H9 (cell line): ENCODE results near the gene CYP17A1. TPM values are rescaled to one million over a fixed set of nuclear protein-coding genes. Genes with fewer than 3 reads are reported as not detected.

Experiments used
- DNase-seq: peaks from one replicate; pipeline ENCODE4 v3.0.0-alpha.2; 2017
- H2AFZ ChIP-seq: one replicate; pipeline ENCODE4 v1.6.1; 2013; ENCODE audit warnings: mild to moderate bottlenecking, low read length, control low read depth, moderate library complexity
- H2AK5ac ChIP-seq: 2 replicates; pipeline ENCODE4 v1.6.1; 2013; ENCODE audit warnings: low read length, control low read depth, mixed read lengths; ENCODE audit not compliant: insufficient read length
- H2BK120ac ChIP-seq: one replicate; pipeline ENCODE4 v1.6.1; 2013; ENCODE audit warnings: low read depth, mild to moderate bottlenecking, low read length, control low read depth, inconsistent platforms; ENCODE audit not compliant: poor library complexity, severe bottlenecking
- H2BK12ac ChIP-seq: 2 replicates; pipeline ENCODE4 v1.6.1; 2013; ENCODE audit warnings: low read length, control low read depth, mixed read lengths, low read depth; ENCODE audit not compliant: insufficient read length
- H2BK15ac ChIP-seq: 2 replicates; pipeline ENCODE4 v1.6.1; 2013; ENCODE audit warnings: low read depth, low read length, control low read depth
- H2BK20ac ChIP-seq: one replicate; pipeline ENCODE4 v1.6.1; 2013; ENCODE audit warnings: low read depth, mild to moderate bottlenecking, low read length, control low read depth, inconsistent platforms; ENCODE audit not compliant: poor library complexity, severe bottlenecking
- H2BK5ac ChIP-seq: 2 replicates; pipeline ENCODE4 v1.6.1; 2013; ENCODE audit warnings: low read length, control low read depth, mixed read lengths; ENCODE audit not compliant: insufficient read length
- H3K14ac ChIP-seq: 2 replicates; pipeline ENCODE4 v1.6.1; 2013; ENCODE audit warnings: low read length, control low read depth; ENCODE audit not compliant: insufficient read depth
- H3K18ac ChIP-seq: 2 replicates; pipeline ENCODE4 v1.6.1; 2013; ENCODE audit warnings: low read depth, mild to moderate bottlenecking, mixed read lengths, low read length, control low read depth; ENCODE audit not compliant: insufficient read length
- H3K23ac ChIP-seq: 2 replicates; pipeline ENCODE4 v1.6.1; 2013; ENCODE audit warnings: low read length, control low read depth, mixed read lengths, low read depth; ENCODE audit not compliant: insufficient read length
- H3K23me2 ChIP-seq: 2 replicates; pipeline ENCODE4 v1.6.1; 2013; ENCODE audit warnings: low read depth, mild to moderate bottlenecking, mixed read lengths, low read length, control low read depth; ENCODE audit not compliant: insufficient read length, poor library complexity, severe bottlenecking
- H3K27ac ChIP-seq: 2 replicates; pipeline ENCODE4 v1.5.1; 2013; ENCODE audit warnings: low read length, control low read depth, mixed read lengths, low read depth; ENCODE audit not compliant: insufficient read length
- H3K27me3 ChIP-seq: 2 replicates; pipeline ENCODE4 v1.6.1; 2013; ENCODE audit warnings: low read length, control low read depth, inconsistent platforms; ENCODE audit not compliant: insufficient read depth
- H3K4ac ChIP-seq: 2 replicates; pipeline ENCODE4 v1.6.1; 2013; ENCODE audit warnings: low read depth, mild to moderate bottlenecking, control low read depth, inconsistent platforms, low read length, moderate library complexity
- H3K4me1 ChIP-seq: 2 replicates; pipeline ENCODE4 v1.6.1; 2013; ENCODE audit warnings: low read length, control low read depth, inconsistent platforms; ENCODE audit not compliant: insufficient read depth
- H3K4me2 ChIP-seq: 2 replicates; pipeline ENCODE4 v1.6.1; 2013; ENCODE audit warnings: low read length, control low read depth, mixed read lengths; ENCODE audit not compliant: insufficient read length, insufficient read depth
- H3K56ac ChIP-seq: 2 replicates; pipeline ENCODE4 v1.6.1; 2013; ENCODE audit warnings: low read depth, mild to moderate bottlenecking, mixed read lengths, low read length, control low read depth; ENCODE audit not compliant: insufficient read length
- H3K79me1 ChIP-seq: 2 replicates; pipeline ENCODE4 v1.6.1; 2013; ENCODE audit warnings: low read depth, mild to moderate bottlenecking, moderate library complexity, low read length, control low read depth, inconsistent platforms; ENCODE audit not compliant: insufficient read depth, poor library complexity, severe bottlenecking
- H3K79me2 ChIP-seq: 2 replicates; pipeline ENCODE4 v1.6.1; 2013; ENCODE audit warnings: low read length, control low read depth, inconsistent platforms; ENCODE audit not compliant: insufficient read depth
- H3K9ac ChIP-seq: 2 replicates; pipeline ENCODE4 v1.6.1; 2013; ENCODE audit warnings: low read length, control low read depth, mixed read lengths; ENCODE audit not compliant: insufficient read length; ENCODE audit errors: extremely low read depth
- H3K9me3 ChIP-seq: one replicate; pipeline ENCODE4 v1.6.1; 2013; ENCODE audit warnings: low read depth, low read length, inconsistent platforms; ENCODE audit not compliant: control insufficient read depth
- H3T11ph ChIP-seq: one replicate; pipeline ENCODE4 v1.6.1; 2013; ENCODE audit warnings: mild to moderate bottlenecking, low read length, control low read depth, inconsistent platforms
- H4K20me1 ChIP-seq: one replicate; pipeline ENCODE4 v1.6.1; 2013; ENCODE audit not compliant: control insufficient read depth, insufficient read length, insufficient read depth
- H4K5ac ChIP-seq: 2 replicates; pipeline ENCODE4 v1.6.1; 2013; ENCODE audit warnings: low read depth, mild to moderate bottlenecking, mixed read lengths, low read length, control low read depth; ENCODE audit not compliant: insufficient read length
- H4K8ac ChIP-seq: replicated peaks from 2 replicates; pipeline ENCODE4 v1.6.1; 2013; ENCODE audit warnings: low read length, control low read depth, mixed read lengths, low read depth; ENCODE audit not compliant: insufficient read length
- H4K91ac ChIP-seq: 2 replicates; pipeline ENCODE4 v1.6.1; 2013; ENCODE audit warnings: low read depth, mild to moderate bottlenecking, moderate library complexity, mixed read lengths, low read length, control low read depth; ENCODE audit not compliant: insufficient read length
- H3K27ac Mint-ChIP-seq, 3 experiments: 2 replicates in 2 of 3; 3 replicates in 1 of 3; pipeline ENCODE4 v1.8.0; 2020 to 2021; ENCODE audit warnings: mixed read lengths in 3 of 3, mild to moderate bottlenecking in 1 of 3, moderate library complexity in 1 of 3
- H3K27me3 Mint-ChIP-seq: 2 replicates; pipeline ENCODE4 v1.8.0; 2021; ENCODE audit warnings: low read depth, mild to moderate bottlenecking, moderate library complexity, mixed read lengths
- H3K36me3 Mint-ChIP-seq, 3 experiments: 2 replicates in 2 of 3; 3 replicates in 1 of 3; pipeline ENCODE4 v1.8.0; 2020 to 2021; ENCODE audit warnings: low read depth in 3 of 3, mixed read lengths in 3 of 3; ENCODE audit not compliant: insufficient read depth in 1 of 3
- H3K4me1 Mint-ChIP-seq, 2 experiments: 2 replicates each; pipeline ENCODE4 v1.8.0; 2020; ENCODE audit warnings: mixed read lengths in 2 of 2
- H3K4me3 Mint-ChIP-seq, 2 experiments: 2 replicates in 1 of 2; 3 replicates in 1 of 2; pipeline ENCODE4 v1.8.0; 2020 to 2021; ENCODE audit warnings: mild to moderate bottlenecking in 2 of 2, mixed read lengths in 2 of 2, moderate library complexity in 1 of 2
- H3K9me3 Mint-ChIP-seq, 2 experiments: 2 replicates in 1 of 2; 3 replicates in 1 of 2; pipeline ENCODE4 v1.8.0; 2020; ENCODE audit warnings: mild to moderate bottlenecking in 2 of 2, mixed read lengths in 2 of 2, moderate library complexity in 1 of 2
- WGBS: extraction: QIAGEN DNeasy Blood & Tissue Kit; methylation state at CpG from one replicate; pipeline ENCODE4 v1.1.7; 2013; ENCODE audit warnings: missing lambda C conversion rate, low lambda C conversion rate, mixed read lengths; ENCODE audit not compliant: insufficient read length; ENCODE audit errors: extremely low coverage; 5-methylcytosine and 5-hydroxymethylcytosine counted together
- total RNA-seq: library from RNA; stranded (reverse); gene quantifications from 2 replicates; pipeline ENCODE4 v1.2.1, GENCODE V29; 2021
- TF ChIP-seq, protein P1 (sequence below): fragments of 200-600 bp; sonication (generic); conservative IDR thresholded peaks from 3 replicates; pipeline ENCODE4 v1.8.0; 2021; ENCODE audit warnings: antibody characterized with exemption, mild to moderate bottlenecking

The CYP17A1 gene
- total RNA-seq, 1 experiment from 2014 or later, result not detected

DNA sequence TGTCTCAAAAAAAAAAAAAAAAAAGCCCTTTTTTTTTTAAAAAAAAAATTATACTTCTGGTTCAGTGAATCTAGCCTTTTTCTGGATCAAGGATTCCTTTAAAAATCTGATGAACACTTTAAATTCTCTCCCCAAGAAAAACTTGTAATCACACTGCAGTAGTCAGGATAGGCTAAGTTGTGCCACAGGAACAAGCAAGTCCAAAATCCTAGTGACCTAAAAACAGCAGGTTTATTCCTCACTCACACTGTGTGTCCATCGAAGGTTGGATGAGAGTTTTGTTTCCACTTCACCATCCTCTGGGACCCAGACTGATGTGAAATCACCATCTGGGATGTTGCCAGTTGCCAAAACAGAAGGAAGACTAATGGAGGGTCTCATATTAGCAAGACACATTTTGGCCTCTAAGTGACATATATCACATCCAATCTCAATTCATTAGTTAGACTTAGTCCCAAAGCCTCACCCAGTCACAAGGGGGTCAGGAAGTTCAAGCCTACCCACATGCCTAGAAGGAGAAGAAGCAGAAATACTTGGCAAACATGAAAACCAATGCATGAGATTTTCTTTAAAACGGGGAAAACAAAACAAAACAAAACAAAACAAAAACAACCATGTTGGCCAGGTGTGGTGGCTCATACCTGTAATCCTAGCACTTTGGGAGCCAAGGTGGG, 32.7 kb downstream of the CYP17A1 start:
- H3K27me3 ChIP-seq, result no peaks in the 10 kb centered on the region
- no peak overlapping the region for H4K91ac ChIP-seq
- H3K56ac ChIP-seq, result no peak overlapping the region
- peaks cover 3% of the 10 kb centered on the region for H4K20me1 ChIP-seq
- no peak overlapping the region for H2BK5ac ChIP-seq
- no peak overlapping the region for H3K4me2 ChIP-seq
- no peak overlapping the region for H2BK20ac ChIP-seq
- H3K36me3 Mint-ChIP-seq, result peaks cover 5 to 13% (median 7%) of the 10 kb centered on the region in 3 experiments
- no peak overlapping the region for H4K5ac ChIP-seq
- no peak overlapping the region for H2AFZ ChIP-seq
- H3K9ac ChIP-seq, result no peak overlapping the region
- no peak overlapping the region; the same call in 1 of the 2 replicates for H2BK15ac ChIP-seq
- H3K79me2 ChIP-seq, result no peaks in the 10 kb centered on the region
- no peak overlapping the region for H4K8ac ChIP-seq
- peaks cover 19% of the 10 kb centered on the region; the same call in 1 of the 2 replicates for H3K4me1 ChIP-seq
- WGBS, result no CpG with 5 or more reads among the region's 2 CpGs
- H3K4me3 Mint-ChIP-seq, result no peak overlapping the region
- H3K9me3 ChIP-seq, result peaks cover 4% of the 10 kb centered on the region
- TF ChIP-seq, protein P1, sequence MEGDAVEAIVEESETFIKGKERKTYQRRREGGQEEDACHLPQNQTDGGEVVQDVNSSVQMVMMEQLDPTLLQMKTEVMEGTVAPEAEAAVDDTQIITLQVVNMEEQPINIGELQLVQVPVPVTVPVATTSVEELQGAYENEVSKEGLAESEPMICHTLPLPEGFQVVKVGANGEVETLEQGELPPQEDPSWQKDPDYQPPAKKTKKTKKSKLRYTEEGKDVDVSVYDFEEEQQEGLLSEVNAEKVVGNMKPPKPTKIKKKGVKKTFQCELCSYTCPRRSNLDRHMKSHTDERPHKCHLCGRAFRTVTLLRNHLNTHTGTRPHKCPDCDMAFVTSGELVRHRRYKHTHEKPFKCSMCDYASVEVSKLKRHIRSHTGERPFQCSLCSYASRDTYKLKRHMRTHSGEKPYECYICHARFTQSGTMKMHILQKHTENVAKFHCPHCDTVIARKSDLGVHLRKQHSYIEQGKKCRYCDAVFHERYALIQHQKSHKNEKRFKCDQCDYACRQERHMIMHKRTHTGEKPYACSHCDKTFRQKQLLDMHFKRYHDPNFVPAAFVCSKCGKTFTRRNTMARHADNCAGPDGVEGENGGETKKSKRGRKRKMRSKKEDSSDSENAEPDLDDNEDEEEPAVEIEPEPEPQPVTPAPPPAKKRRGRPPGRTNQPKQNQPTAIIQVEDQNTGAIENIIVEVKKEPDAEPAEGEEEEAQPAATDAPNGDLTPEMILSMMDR, result no peak
- H3T11ph ChIP-seq, result no peak overlapping the region
- H3K4ac ChIP-seq, result no peak overlapping the region
- no peak overlapping the region for H2BK120ac ChIP-seq
- H3K27me3 Mint-ChIP-seq, result no peaks in the 10 kb centered on the region; the same call in 1 of the 2 replicates
- no peak overlapping the region for H3K23ac ChIP-seq
- no peaks in the 10 kb centered on the region for H3K23me2 ChIP-seq
- no peak overlapping the region for H3K18ac ChIP-seq
- no peak overlapping the region for H2BK12ac ChIP-seq
- H3K79me1 ChIP-seq, result no peaks in the 10 kb centered on the region
- DNase-seq, result no peak
- peak overlapping the region; percentile 28 for H2AK5ac ChIP-seq
- H3K4me1 Mint-ChIP-seq, result peaks cover 45 to 56% of the 10 kb centered on the region in 2 experiments
- H3K9me3 Mint-ChIP-seq, result peaks cover 5% of the 10 kb centered on the region in 2 experiments; a peak in 4 of 5 replicates
- H3K27ac Mint-ChIP-seq, result peak overlapping the region in 2 of 3 experiments; percentile 50 to 54; a peak in 2 of 7 replicates
- no peak overlapping the region for H3K14ac ChIP-seq
- H3K27ac ChIP-seq, result no peak overlapping the region
